Measurements from ENCODE around the gene APEX2.
"Not testable (repeated sequence)": the region's sequence is repeated elsewhere in the genome, so short reads cannot be mapped to it uniquely, and the experiment has no call there.

The APEX2 gene

DNA sequence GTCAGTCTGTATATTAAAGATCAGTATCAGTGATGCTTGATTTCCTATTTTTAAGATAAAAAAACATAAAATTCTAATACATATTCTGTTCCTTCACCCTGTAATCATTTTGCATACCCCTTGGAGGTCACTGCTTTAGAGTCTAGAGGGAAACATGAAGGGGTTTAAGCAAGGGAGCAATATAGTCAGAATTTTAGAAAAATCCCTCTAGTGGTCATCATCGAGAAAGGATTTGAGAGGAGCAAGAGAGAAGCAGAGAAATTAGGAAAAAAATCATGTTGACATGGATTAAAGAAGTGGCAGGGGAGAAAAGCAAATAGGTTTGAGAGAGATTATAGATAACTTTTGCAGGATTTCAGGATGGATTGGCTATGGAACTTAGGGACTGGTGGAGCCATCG is 11.1 kb downstream of the APEX2 start:
- in situ Hi-C loops (cut with HindIII; ENCODE audit: low sequenced_read_pairs) = no loop called here

DNA sequence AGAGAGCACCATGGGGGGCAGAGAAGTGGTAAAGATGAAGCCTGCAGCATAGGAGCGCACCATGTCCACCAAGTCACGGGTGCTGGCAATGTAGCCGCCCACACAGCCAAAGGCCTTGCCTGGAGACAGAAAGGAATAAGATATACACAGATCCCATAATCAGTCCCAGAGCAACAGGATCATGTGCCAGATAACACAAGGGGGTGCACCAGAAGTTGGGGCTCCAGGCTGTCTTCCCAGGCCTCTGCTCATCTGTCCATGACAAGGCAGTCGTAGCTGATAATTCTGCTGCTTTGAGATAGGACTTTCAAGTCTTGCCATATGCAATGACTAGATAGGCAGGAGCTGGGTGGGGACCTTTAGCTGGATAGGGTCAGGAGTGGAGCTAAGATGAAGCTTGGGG is 14.7 kb downstream of the APEX2 start:
- in situ Hi-C loops (cut with HindIII; ENCODE audit: low sequenced_read_pairs) = no loop called here

DNA sequence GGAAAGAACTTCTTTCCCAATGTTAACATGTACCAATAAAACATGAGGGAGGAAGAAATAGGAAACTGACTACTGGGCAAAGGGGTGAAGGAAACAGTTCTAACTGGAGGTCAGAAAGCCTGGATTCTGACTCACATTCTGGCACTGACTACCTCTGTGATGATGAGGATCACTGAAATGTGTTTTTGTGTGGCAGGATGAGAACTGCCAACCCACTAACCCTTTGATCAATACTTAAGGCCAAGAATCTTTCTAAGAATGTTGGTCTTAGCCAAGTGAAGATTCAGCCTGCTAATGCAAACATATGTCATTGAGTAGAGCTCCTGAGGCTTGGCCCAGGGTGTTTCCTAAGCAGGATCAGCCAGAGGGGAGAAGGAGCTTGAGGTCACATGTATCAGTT is 26.0 kb downstream of the APEX2 start:
- in situ Hi-C loops (cut with HindIII; ENCODE audit: low sequenced_read_pairs) = no loop called here

- in situ Hi-C loops (cut with HindIII; ENCODE audit: low sequenced_read_pairs) = no loop called here
Observed at GRCh38 chrX:55026840-55027239, 26.7 kb downstream of the APEX2 start.

DNA sequence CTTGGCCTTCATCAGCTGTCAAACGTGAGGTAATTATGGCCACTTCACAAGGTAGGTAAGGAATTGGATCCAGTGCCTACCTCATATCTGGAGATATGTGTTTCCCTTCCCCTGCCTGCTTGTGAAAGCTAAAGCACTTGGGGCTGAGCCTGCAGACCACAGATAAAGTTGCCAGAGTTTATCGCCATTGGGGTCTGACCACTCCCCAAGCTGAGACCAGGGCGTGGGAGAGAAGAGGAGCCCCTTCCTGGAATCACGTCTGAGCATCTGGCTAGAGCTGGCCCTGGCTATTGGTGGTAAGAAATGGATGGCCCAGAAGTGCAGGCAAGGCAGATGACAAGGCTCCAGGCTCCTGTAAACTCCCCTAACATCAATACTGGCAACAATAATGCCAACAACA is 27.9 kb downstream of the APEX2 start:
- in situ Hi-C loops (cut with HindIII; ENCODE audit: low sequenced_read_pairs) = no loop called here

DNA sequence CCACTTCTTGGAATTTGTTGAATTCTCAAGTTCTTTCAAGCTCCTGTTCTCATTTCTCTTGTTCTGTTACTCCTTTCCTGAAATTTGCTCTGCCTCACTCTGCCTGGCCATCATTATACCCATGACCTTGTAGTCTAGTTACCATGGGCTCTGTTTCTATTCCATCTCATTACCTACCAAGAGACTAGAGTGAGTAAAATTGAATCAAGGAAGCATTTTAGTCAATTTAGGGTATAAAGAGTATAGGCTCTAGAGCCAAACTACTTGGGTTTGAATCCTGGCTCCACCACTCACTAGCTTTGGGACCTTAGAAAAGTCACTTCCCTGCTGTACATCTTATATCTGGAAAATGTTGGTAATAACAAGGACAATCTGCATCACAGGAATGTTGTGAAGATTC is 28.4 kb downstream of the APEX2 start:
- in situ Hi-C loops (cut with HindIII; ENCODE audit: low sequenced_read_pairs) = no loop called here

DNA sequence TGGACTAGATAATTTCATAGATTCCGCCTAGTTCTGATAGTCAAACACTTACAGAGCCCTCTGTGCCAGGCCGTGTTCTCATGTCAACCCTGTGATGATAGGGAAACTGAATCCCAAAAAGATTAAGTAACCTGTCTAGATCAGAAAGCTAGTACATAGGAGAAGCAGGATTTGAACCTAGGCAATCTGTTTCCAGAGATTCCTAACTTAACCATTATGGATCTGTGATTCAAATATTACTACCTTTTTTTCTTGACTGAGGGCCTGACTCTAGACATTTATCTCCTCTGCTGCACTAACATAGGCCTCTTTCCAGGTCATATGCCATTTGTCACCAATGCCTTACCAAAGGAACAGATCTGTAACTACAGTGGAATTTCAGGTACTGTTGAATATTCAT is 29.1 kb downstream of the APEX2 start:
- in situ Hi-C loops (cut with HindIII; ENCODE audit: low sequenced_read_pairs) = no loop called here

DNA sequence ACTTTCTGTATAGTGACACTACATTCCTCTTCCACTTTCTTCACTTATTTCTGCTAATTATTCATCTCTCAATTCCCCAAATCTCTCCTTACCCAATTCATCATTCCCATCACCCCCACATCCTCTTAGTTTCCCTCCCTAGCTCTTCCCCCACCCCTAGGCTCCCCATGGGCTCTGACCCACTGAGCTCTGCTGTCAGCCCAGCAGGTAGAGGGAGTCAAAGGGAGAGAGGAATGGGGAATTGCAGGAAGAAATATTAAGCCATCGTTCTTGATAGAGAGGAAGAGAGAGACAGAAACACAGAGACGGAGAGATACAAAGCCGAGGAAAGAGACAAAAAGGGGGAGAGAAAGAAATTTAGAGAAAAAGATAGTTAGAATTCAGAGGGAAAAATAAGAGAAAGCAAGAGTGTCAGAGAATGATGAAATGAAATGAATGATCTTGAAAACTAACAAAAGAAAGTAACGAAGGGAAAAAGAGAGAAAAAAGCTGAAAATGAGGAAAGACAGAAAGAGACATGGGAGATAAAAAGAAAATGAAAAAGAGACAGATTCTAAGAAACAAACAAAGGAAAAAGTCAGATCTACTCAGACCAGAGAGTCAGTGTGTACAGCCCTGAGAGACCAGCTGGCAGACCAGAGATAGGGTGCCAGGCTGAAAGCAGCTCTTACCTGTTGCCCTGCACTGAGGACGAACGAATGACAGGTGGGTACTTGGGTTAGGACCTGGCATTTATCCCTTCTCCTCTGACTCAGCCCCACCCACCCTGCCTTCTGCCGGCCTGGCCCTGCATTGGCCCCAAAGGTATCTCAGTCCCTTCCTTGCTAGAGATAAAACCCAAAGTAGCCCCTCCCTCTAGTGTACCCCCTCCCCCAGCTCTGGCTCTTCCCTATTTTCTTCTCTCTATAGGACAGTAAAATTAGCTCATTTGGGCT is 30.4 kb downstream of the APEX2 start, which contains the start of gene ALAS2:
Gene ALAS2 (minus strand): TSS at position 707 of the 935 bp plus-strand sequence. CDS start 4,977 bp downstream, outside the sequence.
- in situ Hi-C loops (cut with HindIII; ENCODE audit: low sequenced_read_pairs) = no loop called here

DNA sequence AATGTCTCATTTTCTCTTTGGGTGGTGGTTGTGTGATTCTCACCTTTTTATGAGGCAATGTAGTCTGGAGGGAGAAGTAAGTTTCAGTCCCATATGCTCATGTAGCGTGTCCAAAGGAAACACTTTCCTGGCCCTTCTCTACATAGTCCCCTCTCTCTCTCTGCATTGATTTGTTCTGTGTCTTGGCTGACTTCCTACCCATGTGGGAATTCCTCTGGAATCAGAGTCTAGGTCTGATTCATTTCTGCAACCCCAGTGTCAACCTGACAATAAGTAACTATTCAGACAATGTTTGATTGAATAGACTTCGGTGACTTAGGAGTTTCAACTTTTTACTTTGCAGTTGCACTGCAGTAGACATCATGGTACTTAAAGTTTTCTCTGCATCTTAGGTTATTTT is 33.3 kb downstream of the APEX2 start:
- in situ Hi-C loops (cut with HindIII; ENCODE audit: low sequenced_read_pairs) = no loop called here

DNA sequence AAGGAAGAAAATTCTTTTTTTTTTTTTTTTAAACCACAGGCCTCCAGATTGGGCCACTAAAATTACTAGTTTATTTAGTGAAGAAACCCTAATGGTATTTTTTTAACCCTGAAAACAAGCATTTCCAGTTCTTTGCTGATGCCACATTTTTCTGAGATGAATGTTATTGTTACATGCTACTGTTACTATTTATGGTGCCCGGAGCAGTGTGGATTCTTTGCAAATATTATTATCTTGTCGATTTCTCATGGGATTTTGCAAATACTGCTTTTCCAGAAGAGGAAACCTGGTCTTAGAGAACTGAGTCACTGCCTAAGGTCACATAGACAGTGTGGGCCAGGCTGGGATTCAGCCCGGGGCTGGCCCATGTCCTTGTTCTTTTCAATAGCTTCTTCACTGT is 39.3 kb downstream of the APEX2 start:
- in situ Hi-C loops (cut with HindIII; ENCODE audit: low sequenced_read_pairs) = no loop called here

- in situ Hi-C loops (cut with HindIII; ENCODE audit: low sequenced_read_pairs) = no loop called here
Observed at GRCh38 chrX:55041514-55041913, 41.4 kb downstream of the APEX2 start.

- in situ Hi-C loops (cut with HindIII; ENCODE audit: low sequenced_read_pairs) = not testable (repeated sequence)
Observed at GRCh38 chrX:55050599-55050998, 50.4 kb downstream of the APEX2 start.

DNA sequence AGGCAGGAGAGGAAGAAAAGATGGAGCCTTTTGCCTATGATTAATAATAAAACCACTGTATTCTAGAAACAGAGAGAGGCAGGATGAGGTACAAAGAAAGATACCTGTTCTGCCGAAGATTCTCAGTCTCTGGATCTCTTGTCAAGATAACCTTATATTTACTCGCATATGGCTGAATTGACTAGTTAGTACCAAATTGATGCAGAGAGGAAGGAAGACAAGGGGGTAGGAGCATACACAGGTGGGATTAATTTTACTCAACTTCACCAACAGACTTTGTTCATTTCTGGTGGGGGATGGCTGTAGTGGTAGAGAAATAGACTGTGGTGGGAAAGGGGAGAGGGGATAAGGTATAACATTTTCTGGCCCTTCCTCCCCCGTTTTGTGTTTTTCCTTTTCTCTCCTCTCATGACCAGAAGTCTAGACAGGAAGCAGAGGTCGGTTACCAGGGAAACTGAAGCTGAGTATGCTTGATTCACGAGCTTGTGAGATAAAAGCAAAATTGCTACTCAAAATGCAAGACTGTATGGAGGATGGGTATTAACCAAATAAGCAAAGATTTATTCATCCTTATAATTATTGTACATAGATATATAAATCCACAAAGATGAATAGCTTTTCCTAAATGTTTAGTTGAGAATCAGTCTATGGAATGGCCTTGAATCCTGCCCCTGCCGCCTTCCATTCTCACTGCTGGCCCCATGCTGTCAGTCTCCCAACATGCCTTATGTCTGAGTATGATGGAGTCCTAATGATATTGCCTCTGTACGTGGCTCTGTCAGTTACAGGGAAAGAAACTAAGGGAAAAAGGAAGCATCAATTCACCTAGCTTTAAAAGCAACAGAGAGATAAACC is 56.9 kb downstream of the APEX2 start:
- in situ Hi-C loops (cut with HindIII; ENCODE audit: low sequenced_read_pairs) = no loop called here

GRCh38 chrX:55057675-55058249 is 57.6 kb downstream of the APEX2 start:
- in situ Hi-C loops (cut with HindIII; ENCODE audit: low sequenced_read_pairs) = no loop called here
